ENCODE data around the gene ZBTB24.

GRCh38 chr6:109449795-109450673 lies 33.0 kb downstream of the ZBTB24 start:
- TF ChIP-seq CTCF (IDR thresholded peaks at IDR 0.05), result no peak
- TF ChIP-seq POLR2A (IDR thresholded peaks at IDR 0.05), result no peak

Measured in thyroid gland (tissue), 4 donors.